Measurements from ENCODE around the gene RNF144A.

RNF144A gene, protein sequence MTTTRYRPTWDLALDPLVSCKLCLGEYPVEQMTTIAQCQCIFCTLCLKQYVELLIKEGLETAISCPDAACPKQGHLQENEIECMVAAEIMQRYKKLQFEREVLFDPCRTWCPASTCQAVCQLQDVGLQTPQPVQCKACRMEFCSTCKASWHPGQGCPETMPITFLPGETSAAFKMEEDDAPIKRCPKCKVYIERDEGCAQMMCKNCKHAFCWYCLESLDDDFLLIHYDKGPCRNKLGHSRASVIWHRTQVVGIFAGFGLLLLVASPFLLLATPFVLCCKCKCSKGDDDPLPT

DNA sequence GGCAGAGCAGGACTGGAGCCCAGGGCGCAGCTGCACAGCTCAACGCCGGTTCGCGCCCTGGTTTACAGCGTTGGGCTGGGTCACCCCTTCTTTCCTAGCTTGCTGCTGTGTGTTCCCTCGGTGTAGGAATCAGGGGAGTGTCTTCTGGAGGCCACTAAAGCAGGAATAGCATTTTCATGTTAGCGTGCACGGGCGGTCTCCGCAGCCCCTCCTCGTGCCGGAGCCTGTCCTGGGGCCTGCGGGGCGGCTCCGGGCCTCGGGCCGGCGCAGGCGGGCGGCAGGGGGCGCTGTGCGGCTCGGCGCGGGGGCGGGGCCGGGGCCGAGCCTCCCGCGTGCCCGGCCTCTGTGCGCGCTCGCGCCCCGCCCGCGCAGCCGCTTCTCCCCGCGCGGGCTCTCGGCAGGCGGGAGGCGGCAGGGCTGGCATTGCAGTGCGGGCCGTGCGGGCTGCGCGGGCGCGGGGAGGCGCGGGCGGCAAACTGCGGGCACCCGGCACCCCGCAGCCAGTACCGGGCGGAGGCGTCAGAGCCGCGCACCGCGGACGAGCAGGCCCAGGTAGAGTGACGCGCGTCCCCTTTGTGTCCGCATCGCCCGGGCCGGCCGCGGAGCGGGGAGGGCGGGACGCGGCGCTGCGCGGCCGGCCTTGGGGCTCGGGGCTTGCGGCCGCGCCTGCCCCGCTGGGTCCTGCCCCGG is at the start of gene RNF144A:
RNF144A (plus strand) TSS at position 342 of the 690 bp plus-strand sequence. CDS start 79,515 bp downstream, outside the sequence.
- no peak within 1 kb of the TSS for H3K27ac ChIP-seq
- TF ChIP-seq ZFX (IDR thresholded peaks at IDR 0.05; ENCODE audit: borderline replicate concordance): no peak
- TF ChIP-seq, protein P1, sequence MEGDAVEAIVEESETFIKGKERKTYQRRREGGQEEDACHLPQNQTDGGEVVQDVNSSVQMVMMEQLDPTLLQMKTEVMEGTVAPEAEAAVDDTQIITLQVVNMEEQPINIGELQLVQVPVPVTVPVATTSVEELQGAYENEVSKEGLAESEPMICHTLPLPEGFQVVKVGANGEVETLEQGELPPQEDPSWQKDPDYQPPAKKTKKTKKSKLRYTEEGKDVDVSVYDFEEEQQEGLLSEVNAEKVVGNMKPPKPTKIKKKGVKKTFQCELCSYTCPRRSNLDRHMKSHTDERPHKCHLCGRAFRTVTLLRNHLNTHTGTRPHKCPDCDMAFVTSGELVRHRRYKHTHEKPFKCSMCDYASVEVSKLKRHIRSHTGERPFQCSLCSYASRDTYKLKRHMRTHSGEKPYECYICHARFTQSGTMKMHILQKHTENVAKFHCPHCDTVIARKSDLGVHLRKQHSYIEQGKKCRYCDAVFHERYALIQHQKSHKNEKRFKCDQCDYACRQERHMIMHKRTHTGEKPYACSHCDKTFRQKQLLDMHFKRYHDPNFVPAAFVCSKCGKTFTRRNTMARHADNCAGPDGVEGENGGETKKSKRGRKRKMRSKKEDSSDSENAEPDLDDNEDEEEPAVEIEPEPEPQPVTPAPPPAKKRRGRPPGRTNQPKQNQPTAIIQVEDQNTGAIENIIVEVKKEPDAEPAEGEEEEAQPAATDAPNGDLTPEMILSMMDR (IDR thresholded peaks at IDR 0.05): peak; percentile 95

DNA sequence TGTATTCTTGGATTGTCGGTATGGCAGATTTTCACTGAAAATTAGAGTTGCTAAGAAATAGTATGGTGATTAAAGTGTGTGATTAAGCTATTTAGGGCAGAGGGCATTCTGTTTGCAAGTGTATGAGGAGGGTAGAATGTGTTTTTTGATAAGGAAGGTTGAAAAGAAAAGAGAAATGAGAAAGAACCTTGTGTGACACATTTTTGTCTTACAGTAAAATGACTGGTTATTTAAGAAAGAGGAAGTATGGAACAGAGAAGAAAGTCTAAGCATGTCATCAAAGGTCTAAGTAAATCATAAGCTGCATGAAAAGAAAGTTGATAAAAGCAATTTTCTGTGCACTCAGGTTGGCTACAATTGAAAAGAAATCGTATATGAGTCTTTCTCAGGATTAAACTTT is 44.8 kb upstream of the RNF144A start:
- TF ChIP-seq, protein P1 (IDR thresholded peaks at IDR 0.05): no peak
- no peak for TF ChIP-seq ZFX (IDR thresholded peaks at IDR 0.05; ENCODE audit: borderline replicate concordance)
- H3K27ac ChIP-seq: no peak overlapping the region

DNA sequence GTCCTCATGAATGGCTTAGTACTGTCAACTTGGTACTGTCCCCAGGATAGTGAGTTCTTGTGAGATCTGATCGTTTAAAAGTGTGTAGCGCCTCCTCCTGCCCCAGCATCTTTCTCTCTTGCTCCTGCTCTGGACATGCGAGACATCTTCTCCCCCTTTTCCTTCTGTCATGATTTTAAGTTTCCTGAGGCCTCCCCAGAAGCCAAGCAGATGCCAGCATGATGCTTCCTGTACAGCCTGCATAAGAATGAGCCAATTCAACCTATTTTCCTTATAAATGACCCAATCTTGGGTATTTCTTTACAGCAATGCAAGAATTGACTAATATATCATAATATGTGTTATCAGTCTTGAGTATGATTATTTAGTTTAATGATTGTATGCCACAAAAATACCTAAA is 43.2 kb upstream of the RNF144A start:
- no peak for TF ChIP-seq ZFX (IDR thresholded peaks at IDR 0.05; ENCODE audit: borderline replicate concordance)
- TF ChIP-seq, protein P1 (IDR thresholded peaks at IDR 0.05): no peak

DNA sequence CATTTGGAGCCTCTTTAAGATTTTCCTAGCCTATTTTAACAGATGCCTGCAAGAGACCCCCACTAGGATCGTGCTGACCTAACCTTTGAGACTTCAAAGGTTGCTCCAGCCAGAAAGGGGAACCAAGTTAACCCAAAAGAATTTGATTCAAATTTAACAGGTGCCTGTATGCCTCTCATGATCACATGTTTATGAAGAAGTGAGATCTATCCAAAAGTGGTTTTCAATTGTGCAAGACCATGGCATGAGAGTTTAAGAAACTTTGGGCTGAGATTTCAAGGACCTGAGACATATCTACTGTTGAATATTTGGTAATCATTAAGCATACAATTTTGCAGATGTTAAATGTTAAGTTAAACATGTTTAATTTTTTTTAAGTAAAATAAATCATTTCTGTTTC is 40.9 kb upstream of the RNF144A start:
- H3K27ac ChIP-seq: no peak overlapping the region
- TF ChIP-seq ZFX (IDR thresholded peaks at IDR 0.05; ENCODE audit: borderline replicate concordance): no peak
- TF ChIP-seq, protein P1 (IDR thresholded peaks at IDR 0.05): no peak

More for the DNA sequence above, 43.2 kb upstream of the RNF144A start:
- no peak overlapping the region for H3K27ac ChIP-seq

DNA sequence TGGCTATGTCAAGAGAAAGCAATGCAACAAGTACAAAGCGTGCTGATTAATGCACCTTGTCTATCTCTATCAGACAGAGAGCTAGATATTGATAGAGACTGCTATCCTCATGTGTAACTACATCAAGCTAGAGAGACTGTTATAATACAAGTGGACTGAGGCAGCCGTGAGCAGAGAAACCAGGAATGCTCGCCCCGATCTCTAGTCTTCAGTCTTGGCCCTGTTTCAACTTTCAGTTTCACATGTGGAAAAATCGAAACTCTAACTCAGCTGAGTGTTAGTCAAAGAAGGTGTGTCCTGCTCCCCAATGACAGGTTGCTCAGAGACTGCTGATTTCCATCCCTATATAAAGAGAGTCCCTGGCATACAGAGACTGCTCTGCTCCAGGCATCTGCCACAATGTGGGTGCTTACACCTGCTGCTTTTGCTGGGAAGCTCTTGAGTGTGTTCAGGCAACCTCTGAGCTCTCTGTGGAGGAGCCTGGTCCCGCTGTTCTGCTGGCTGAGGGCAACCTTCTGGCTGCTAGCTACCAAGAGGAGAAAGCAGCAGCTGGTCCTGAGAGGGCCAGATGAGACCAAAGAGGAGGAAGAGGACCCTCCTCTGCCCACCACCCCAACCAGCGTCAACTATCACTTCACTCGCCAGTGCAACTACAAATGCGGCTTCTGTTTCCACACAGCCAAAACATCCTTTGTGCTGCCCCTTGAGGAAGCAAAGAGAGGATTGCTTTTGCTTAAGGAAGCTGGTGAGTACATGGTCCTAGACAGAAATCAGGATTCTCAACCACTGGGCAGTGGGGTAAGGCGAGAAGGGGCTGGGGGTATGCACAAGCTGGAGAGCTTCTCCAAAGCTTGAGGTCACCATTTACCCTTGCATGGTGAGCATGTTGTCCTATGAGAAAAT is 39.6 kb upstream of the RNF144A start, which contains the start of gene RSAD2:
RSAD2 (plus strand) TSS at position 376 of the 903 bp plus-strand sequence; CDS start at position 400, 24 bp downstream.
- no peak for TF ChIP-seq ZFX (IDR thresholded peaks at IDR 0.05; ENCODE audit: borderline replicate concordance)
- TF ChIP-seq, protein P1 (IDR thresholded peaks at IDR 0.05): no peak
- H3K27ac ChIP-seq: no peak within 1 kb of the TSS

DNA sequence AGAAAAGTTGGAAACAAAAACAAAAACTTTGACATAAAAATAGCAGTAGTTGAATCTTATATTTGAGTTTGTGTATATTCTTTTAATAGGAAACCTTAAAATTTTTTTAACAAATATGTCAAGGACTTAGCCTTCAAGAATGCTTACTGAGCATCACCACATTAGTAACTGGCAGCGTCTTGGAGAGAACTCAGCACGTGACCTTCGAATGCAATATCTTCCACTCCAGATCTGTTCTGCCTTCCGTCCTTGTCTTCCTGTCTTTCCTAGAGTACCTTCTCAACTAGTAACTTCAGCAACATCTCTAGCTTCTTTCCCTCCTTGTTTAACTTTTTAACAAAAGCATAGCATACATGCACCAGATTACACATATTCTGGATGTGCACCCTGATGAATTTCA is 38.7 kb upstream of the RNF144A start:
- H3K27ac ChIP-seq: no peak overlapping the region
- no peak for TF ChIP-seq ZFX (IDR thresholded peaks at IDR 0.05; ENCODE audit: borderline replicate concordance)
- TF ChIP-seq, protein P1 (IDR thresholded peaks at IDR 0.05): no peak
